ENCODE results near the gene BCS1L.

DNA sequence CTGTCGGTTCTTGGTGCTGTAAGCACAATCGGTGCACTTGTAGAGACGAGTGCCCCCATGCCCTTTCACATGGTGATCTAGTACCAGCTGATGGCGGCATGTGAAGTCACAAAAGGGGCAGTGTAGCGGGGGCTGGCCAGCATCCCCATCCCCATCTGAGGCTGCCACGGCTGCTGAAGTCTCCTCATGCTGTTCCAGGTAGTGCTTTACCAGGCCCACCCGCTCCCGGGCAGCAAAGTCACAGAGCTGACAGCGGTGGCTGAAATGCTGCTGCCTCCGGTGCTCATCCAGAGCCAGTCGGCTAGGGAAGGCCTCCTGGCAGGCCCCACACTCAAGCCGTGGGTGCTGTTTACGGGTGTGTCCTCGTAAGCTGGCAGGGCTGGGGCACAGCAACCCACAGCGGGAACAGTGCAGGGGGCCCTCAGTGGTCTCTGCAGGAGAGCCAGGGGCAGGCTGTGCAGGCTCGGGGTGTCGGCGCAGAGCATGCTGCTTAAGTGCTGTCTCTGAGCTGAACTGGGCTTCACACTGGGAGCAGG, 17.3 kb upstream of the BCS1L start:
- TF ChIP-seq, protein P1, sequence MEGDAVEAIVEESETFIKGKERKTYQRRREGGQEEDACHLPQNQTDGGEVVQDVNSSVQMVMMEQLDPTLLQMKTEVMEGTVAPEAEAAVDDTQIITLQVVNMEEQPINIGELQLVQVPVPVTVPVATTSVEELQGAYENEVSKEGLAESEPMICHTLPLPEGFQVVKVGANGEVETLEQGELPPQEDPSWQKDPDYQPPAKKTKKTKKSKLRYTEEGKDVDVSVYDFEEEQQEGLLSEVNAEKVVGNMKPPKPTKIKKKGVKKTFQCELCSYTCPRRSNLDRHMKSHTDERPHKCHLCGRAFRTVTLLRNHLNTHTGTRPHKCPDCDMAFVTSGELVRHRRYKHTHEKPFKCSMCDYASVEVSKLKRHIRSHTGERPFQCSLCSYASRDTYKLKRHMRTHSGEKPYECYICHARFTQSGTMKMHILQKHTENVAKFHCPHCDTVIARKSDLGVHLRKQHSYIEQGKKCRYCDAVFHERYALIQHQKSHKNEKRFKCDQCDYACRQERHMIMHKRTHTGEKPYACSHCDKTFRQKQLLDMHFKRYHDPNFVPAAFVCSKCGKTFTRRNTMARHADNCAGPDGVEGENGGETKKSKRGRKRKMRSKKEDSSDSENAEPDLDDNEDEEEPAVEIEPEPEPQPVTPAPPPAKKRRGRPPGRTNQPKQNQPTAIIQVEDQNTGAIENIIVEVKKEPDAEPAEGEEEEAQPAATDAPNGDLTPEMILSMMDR (IDR thresholded peaks at IDR 0.05; ENCODE audit: low read depth, low read length), result no peak
- no peak for TF ChIP-seq EZH2phosphoT487 (IDR thresholded peaks at IDR 0.05; ENCODE audit: low read depth)

Data from OCI-LY3 (cell line).